Ishikawa (cell line): ENCODE measurements around the gene DCAF8.

Experiments
- CEBPB ChIP-seq: IDR thresholded peaks from 2 replicates; pipeline ENCODE4 v1.6.1; 2012
- CREB1 ChIP-seq: IDR thresholded peaks from 2 replicates; pipeline ENCODE4 v1.6.1; 2012; ENCODE audit warnings: low read depth
- EGR1 ChIP-seq: IDR thresholded peaks from 2 replicates; pipeline ENCODE4 v1.6.1; 2012
- EP300 ChIP-seq: IDR thresholded peaks from 2 replicates; pipeline ENCODE4 v1.6.1; 2012; ENCODE audit warnings: borderline replicate concordance
- FOXM1 ChIP-seq: IDR thresholded peaks from 2 replicates; pipeline ENCODE4 v1.6.1; 2012; ENCODE audit warnings: low read depth, borderline replicate concordance
- MAX ChIP-seq: IDR thresholded peaks from 2 replicates; pipeline ENCODE4 v1.6.1; 2012
- NFIC ChIP-seq: IDR thresholded peaks from 2 replicates; pipeline ENCODE4 v1.6.1; 2012
- RAD21 ChIP-seq: IDR thresholded peaks from 2 replicates; pipeline ENCODE4 v1.6.1; 2012; ENCODE audit warnings: low read depth
- REST ChIP-seq: IDR thresholded peaks from 2 replicates; pipeline ENCODE4 v1.6.1; 2012; ENCODE audit warnings: low read depth, mild to moderate bottlenecking
- TAF1 ChIP-seq: IDR thresholded peaks from 2 replicates; pipeline ENCODE4 v1.6.1; 2012; ENCODE audit warnings: low read depth, mild to moderate bottlenecking
- TCF12 ChIP-seq: IDR thresholded peaks from 2 replicates; pipeline ENCODE4 v1.6.1; 2012; ENCODE audit warnings: low read depth
- TEAD4 ChIP-seq: IDR thresholded peaks from 2 replicates; pipeline ENCODE4 v1.6.1; 2012
- YY1 ChIP-seq: IDR thresholded peaks from 2 replicates; pipeline ENCODE4 v1.6.1; 2012; ENCODE audit warnings: low read depth
- ZBTB7A ChIP-seq: IDR thresholded peaks from 2 replicates; pipeline ENCODE4 v1.6.1; 2012; ENCODE audit warnings: low read depth
- TF ChIP-seq, protein P1 (sequence below): IDR thresholded peaks from 2 replicates; pipeline ENCODE4 v1.6.1; 2012

The DCAF8 gene

GRCh38 chr1:160179336-160179735 lies 83.0 kb downstream of the DCAF8 start:
- TF ChIP-seq TEAD4 (no peak), RAD21 (no peak)

DNA sequence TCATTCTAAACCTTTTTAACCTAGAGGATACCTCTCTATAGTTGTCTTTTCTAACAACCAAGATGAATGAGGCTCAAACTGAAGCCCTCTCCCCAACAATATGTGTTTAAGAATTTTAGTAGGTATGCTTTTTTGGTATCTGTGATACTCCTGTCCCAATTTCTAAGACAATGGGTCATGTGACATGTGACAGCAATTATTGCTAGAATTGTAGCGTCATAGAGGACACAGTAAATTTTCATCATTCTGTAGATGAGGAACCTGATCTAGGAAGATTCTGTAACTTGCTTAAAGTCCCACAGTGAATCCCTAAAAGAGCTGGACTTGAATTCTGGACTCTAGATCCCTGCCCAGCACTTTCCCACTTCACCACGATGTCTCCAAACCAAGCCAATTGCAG lies 83.6 kb downstream of the DCAF8 start:
- no peak for TF ChIP-seq CREB1
- no peak for TF ChIP-seq TCF12
- TF ChIP-seq EP300 = no peak
- TF ChIP-seq TEAD4 = no peak
- TF ChIP-seq, protein P1, sequence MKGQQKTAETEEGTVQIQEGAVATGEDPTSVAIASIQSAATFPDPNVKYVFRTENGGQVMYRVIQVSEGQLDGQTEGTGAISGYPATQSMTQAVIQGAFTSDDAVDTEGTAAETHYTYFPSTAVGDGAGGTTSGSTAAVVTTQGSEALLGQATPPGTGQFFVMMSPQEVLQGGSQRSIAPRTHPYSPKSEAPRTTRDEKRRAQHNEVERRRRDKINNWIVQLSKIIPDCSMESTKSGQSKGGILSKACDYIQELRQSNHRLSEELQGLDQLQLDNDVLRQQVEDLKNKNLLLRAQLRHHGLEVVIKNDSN = no peak
- no peak for TF ChIP-seq REST
- TF ChIP-seq YY1 = no peak
- no peak for TF ChIP-seq CEBPB
- TF ChIP-seq MAX = no peak
- no peak for TF ChIP-seq EGR1
- no peak for TF ChIP-seq FOXM1
- TF ChIP-seq RAD21 = no peak
- no peak for TF ChIP-seq NFIC
- no peak for TF ChIP-seq TAF1
- TF ChIP-seq ZBTB7A = no peak

- TF ChIP-seq CEBPB (no peak), RAD21 (no peak), TAF1 (no peak), FOXM1 (no peak), NFIC (no peak), YY1 (no peak), CREB1 (no peak), ZBTB7A (no peak), TCF12 (no peak), REST (no peak), EP300 (no peak), MAX (no peak), TEAD4 (no peak), EGR1 (no peak)
- TF ChIP-seq, protein P1 = no peak
Measured at GRCh38 chr1:160177667-160178066, 84.7 kb downstream of the DCAF8 start.

DNA sequence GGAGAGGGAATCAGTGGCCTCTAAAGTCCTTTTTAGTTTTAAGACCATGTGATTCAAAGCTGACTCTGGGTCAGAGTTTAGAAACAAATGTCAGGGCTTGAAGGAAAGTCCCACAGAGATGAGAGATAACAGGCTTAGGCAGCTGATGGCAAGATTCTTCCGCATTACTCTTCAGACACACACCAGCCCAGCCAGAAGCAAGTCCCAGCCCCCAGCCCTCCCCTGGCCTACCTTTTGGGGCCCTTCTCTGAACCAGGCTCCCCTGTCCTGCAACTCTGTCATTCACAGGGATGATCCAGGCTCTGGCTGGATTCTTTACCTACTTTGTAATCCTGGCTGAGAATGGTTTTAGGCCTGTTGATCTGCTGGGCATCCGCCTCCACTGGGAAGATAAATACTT lies 85.1 kb downstream of the DCAF8 start:
- no peak for TF ChIP-seq EGR1
- TF ChIP-seq MAX = no peak
- TF ChIP-seq TEAD4 = no peak
- no peak for TF ChIP-seq REST
- no peak for TF ChIP-seq RAD21
- no peak for TF ChIP-seq FOXM1
- no peak for TF ChIP-seq ZBTB7A
- no peak for TF ChIP-seq EP300
- no peak for TF ChIP-seq YY1
- no peak for TF ChIP-seq TAF1
- TF ChIP-seq, protein P1 = no peak
